ENCODE results near the gene C2orf74. TPM values are rescaled to one million over a fixed set of nuclear protein-coding genes. Genes with fewer than 3 reads are reported as not detected.

C2orf74 gene
- polyA plus RNA-seq, 6 donors from 2014 or later = 26.0 to 50.0 (median 41.7) TPM

GRCh38 chr2:61177727-61178549, 15.9 kb downstream of the C2orf74 start:
- Mint-ChIP-seq H3K36me3 (no peaks in the 10 kb centered on the region), H3K27ac (peak overlapping the region; percentile 80 to 98 (median 94)), H3K27me3 (no peaks in the 10 kb centered on the region), H3K4me1 (peaks cover 43 to 60% (median 58%) of the 10 kb centered on the region in 3 donors), H3K4me3 (peak overlapping the region; percentile 86 to 97 (median 94)), H3K9me3 (no peaks in the 10 kb centered on the region)
- peak; percentile 22 to 27 for ATAC-seq (ENCODE audit: low read depth in 2 of 2)
- DNase-seq = peak; percentile 34

DNA sequence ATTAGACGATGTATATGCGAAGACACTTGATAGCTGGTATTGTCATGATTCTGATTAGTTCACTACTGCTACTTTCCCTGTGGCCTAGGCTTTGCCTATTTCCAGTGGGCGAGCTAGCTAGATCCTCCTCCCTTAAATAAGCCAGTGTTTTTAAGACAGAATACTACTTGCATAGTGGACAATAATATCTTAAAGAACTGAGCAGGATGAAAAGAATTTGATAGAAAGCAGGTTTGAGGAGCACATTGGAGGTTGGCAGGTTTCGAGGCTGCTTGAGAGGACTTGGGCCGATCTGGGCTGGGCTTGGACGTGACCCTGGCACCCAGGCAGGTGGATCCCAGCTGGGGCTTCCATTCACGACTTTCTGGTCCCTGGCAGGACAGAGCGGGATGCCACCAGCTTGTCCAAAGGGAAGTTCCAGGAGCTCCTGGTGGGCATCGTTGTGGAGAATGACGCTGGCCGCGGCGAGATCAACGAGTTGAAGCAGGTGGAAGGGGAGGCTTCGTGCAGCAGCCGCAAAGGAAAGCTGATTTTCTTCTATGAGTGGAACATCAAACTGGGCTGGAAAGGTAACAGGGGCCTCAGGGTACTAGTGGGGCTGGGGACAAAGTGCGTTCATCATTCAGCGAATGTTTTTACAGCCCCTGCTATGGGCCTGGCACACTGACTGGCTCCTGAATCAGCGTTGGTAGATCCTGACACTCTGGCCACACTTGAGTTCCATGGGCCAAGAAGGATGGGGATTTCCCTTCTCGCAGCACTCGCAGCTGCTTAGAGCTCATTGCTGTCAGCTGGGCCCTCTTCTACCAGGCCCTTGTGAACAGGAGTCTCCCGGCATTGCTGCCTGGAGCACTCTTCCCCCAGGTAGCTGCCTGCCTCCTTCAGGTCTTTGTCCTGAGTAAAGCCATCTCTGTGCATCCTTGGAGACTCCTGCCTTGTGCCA, 16.9 kb downstream of the C2orf74 start:
- Mint-ChIP-seq H3K36me3 (peaks cover 4 to 5% of the 10 kb centered on the region in 2 donors), H3K9me3 (no peaks in the 10 kb centered on the region), H3K27ac (peak overlapping the region; percentile 72 to 94 (median 88)), H3K4me1 (peaks cover 49 to 69% (median 58%) of the 10 kb centered on the region in 3 donors), H3K4me3 (peak overlapping the region; percentile 86 to 97 (median 94)), H3K27me3 (no peaks in the 10 kb centered on the region)
- ATAC-seq (ENCODE audit: low read depth in 2 of 2) = no peak
- DNase-seq = no peak

- Mint-ChIP-seq H3K36me3 (peaks cover 9 to 14% of the 10 kb centered on the region in 2 donors), H3K4me3 (peak overlapping the region in 7 of 8 donors; percentile 6 to 96 (median 86)), H3K27me3 (no peaks in the 10 kb centered on the region), H3K9me3 (no peaks in the 10 kb centered on the region), H3K4me1 (peaks cover 54 to 71% (median 58%) of the 10 kb centered on the region in 3 donors), H3K27ac (peak overlapping the region in 2 of 6 donors; percentile 50 to 87)
- DNase-seq = no peak
- ATAC-seq (ENCODE audit: low read depth in 2 of 2) = no peak
These were observed 18.0 kb downstream of the C2orf74 start for GRCh38 chr2:61179701-61180639.

DNA sequence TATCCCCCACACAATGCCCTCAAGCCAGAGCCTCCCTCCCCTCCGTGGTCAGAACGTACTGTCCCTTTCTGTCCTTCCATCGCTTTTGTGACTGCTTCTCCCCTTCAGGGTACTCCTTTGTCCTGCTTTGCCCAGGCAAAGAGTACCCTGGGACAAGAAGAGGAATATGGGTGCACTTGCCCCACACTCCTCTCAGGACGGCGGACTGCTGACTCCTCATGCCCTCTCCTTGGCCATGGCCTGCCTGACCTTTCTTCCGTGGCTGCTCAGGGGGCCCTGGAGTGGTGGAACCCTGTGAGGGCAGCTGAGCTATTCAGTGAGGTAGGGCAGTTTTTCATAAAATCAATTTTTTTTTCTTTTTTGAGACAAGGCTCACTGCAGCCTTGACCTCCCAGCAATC, 18.7 kb downstream of the C2orf74 start:
- Mint-ChIP-seq H3K27me3 (no peaks in the 10 kb centered on the region), H3K4me3 (peak overlapping the region in 3 of 8 donors; percentile 6 to 96 (median 39)), H3K36me3 (peaks cover 10 to 20% of the 10 kb centered on the region in 2 donors), H3K9me3 (no peaks in the 10 kb centered on the region), H3K4me1 (peaks cover 55 to 75% (median 60%) of the 10 kb centered on the region in 3 donors), H3K27ac (peak overlapping the region in 2 of 6 donors; percentile 78 to 83)
- DNase-seq = no peak
- no peak for ATAC-seq (ENCODE audit: low read depth in 2 of 2)

DNA sequence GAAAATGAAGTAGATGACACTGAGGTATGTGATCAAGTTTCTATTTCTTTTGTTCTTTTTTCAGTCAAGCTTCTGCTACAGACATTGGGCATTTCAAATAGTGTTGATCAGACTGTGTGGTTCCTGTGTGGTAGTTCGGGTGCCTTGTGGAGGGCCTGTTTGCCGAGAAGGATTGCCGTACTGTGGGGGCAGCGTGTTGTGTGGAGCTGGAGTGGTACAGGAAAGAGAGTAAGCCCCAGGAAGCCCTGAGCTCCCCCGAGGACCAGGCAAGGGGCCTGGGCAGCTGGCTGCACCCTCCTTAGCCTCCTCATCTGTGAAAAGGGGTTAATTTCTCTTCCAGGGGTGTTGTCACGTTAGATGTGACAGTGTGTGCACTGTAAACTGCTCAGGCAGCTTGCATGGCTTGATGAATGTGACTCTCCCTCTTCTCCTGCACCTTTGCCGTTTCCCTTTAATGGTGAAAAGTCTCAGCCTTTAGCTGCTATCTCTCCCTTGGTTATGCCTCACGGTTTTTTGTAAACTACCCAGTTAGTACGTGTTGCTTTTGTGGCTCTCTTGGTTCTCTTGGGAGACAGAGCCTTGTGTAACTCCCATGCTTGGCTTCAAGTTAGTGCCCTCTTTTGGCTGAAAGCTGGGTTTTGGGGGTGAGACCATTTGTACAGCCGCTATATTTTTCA, 19.5 kb downstream of the C2orf74 start:
- peaks cover 18 to 20% of the 10 kb centered on the region in 2 donors for H3K36me3 Mint-ChIP-seq
- H3K4me1 Mint-ChIP-seq = peaks cover 46 to 70% (median 55%) of the 10 kb centered on the region in 3 donors
- peak overlapping the region in 1 of 6 donors; percentile 22 for H3K27ac Mint-ChIP-seq
- DNase-seq (no peak), ATAC-seq (ENCODE audit: low read depth in 2 of 2) (no peak)
- H3K4me3 Mint-ChIP-seq = peak overlapping the region in 3 of 8 donors; percentile 6 to 29 (median 14)
- H3K27me3 Mint-ChIP-seq = no peaks in the 10 kb centered on the region
- H3K9me3 Mint-ChIP-seq = no peaks in the 10 kb centered on the region

DNA sequence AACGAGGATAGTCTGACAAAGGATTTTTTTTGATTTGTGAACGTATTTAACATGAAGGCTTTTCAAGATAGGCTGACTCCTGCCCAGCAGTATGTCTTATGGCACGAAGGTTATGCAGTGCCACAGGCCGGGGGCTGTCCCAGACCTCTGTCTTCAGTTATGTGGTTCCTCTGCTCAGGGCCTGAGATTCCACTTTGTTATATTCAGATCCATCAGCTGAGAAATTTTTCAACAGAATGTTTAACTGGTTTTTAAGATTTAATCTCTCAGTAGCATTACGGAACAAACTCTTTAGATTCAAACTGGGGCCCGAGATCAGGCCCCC, 20.0 kb downstream of the C2orf74 start:
- peaks cover 20 to 22% of the 10 kb centered on the region in 2 donors for H3K36me3 Mint-ChIP-seq
- ATAC-seq (ENCODE audit: low read depth in 2 of 2) (no peak), DNase-seq (no peak)
- no peaks in the 10 kb centered on the region for H3K27me3 Mint-ChIP-seq
- no peaks in the 10 kb centered on the region for H3K9me3 Mint-ChIP-seq
- H3K4me3 Mint-ChIP-seq = peak overlapping the region in 1 of 8 donors; percentile 6
- peak overlapping the region in 1 of 6 donors; percentile 32 for H3K27ac Mint-ChIP-seq
- H3K4me1 Mint-ChIP-seq = peaks cover 43 to 67% (median 55%) of the 10 kb centered on the region in 3 donors

GRCh38 chr2:61183795-61184194, 21.8 kb downstream of the C2orf74 start:
- no peak for ATAC-seq (ENCODE audit: low read depth in 2 of 2)
- H3K36me3 Mint-ChIP-seq = peaks cover 20 to 22% of the 10 kb centered on the region in 2 donors
- no peaks in the 10 kb centered on the region for H3K27me3 Mint-ChIP-seq
- H3K27ac Mint-ChIP-seq = peak overlapping the region in 1 of 6 donors; percentile 71
- H3K9me3 Mint-ChIP-seq = no peaks in the 10 kb centered on the region
- H3K4me1 Mint-ChIP-seq = peaks cover 35 to 54% (median 48%) of the 10 kb centered on the region in 3 donors
- H3K4me3 Mint-ChIP-seq = no peak overlapping the region
- no peak for DNase-seq

DNA sequence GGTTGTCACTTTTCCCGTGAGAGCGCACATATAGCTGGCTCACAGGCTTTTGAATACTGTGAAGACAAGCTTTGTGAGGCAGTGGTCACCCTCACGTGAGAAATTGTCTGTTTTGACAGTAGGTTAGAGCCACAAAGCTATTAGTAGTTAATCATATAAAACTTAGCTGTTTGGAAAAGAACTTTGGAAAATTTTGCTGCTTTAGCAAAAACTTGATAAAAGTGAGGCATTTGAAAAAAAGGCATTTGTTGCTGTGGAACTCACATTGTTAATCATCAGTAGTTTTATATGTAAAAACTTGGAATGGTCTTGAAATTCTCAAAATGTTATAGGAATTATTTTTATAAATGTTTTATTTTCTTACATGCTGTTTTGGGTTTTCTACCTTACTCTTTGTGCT, 22.3 kb downstream of the C2orf74 start:
- H3K36me3 Mint-ChIP-seq = peaks cover 20 to 22% of the 10 kb centered on the region in 2 donors
- no peak overlapping the region for H3K4me3 Mint-ChIP-seq
- H3K27me3 Mint-ChIP-seq = no peaks in the 10 kb centered on the region
- H3K9me3 Mint-ChIP-seq = no peaks in the 10 kb centered on the region
- DNase-seq = no peak
- no peak for ATAC-seq (ENCODE audit: low read depth in 2 of 2)
- peak overlapping the region in 1 of 6 donors; percentile 71 for H3K27ac Mint-ChIP-seq
- H3K4me1 Mint-ChIP-seq = peaks cover 31 to 49% (median 45%) of the 10 kb centered on the region in 3 donors

DNA sequence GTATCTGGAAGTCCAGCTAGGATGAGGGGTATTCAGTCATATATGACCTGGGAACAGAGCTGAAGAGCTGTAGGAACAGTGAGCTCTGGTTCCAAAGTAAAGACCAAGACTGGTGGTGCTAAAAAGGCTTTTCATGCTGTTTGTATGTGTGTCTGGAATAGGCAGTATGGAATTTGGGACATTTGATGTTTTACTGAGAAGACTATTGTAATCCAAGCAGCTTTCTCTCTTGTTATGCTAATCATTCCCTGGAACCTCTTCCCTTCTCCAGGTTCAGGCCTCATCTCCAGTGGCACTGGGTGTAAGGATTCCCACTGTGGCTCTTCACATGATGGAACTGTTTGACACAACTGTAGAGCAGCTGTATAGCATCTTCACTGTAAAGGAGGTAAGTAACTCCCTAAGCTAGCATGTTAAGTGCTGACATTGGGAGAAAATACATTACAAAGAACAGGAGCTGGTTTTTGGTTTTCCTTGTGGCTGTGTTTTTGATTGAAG, 23.3 kb downstream of the C2orf74 start:
- Mint-ChIP-seq H3K4me3 (peak overlapping the region in 1 of 8 donors; percentile 9), H3K9me3 (no peaks in the 10 kb centered on the region), H3K36me3 (peaks cover 20 to 23% of the 10 kb centered on the region in 2 donors), H3K4me1 (peaks cover 21 to 39% (median 36%) of the 10 kb centered on the region in 3 donors), H3K27ac (peak overlapping the region in 2 of 6 donors; percentile 19 to 82), H3K27me3 (no peaks in the 10 kb centered on the region)
- ATAC-seq (ENCODE audit: low read depth in 2 of 2) (no peak), DNase-seq (no peak)

GRCh38 chr2:61187085-61187484, 25.1 kb downstream of the C2orf74 start:
- ATAC-seq (ENCODE audit: low read depth in 2 of 2) (no peak), DNase-seq (no peak)
- peaks cover 6 to 21% (median 21%) of the 10 kb centered on the region in 3 donors for H3K4me1 Mint-ChIP-seq
- no peaks in the 10 kb centered on the region for H3K9me3 Mint-ChIP-seq
- no peak overlapping the region for H3K4me3 Mint-ChIP-seq
- H3K27ac Mint-ChIP-seq = peak overlapping the region in 1 of 6 donors; percentile 18
- no peaks in the 10 kb centered on the region for H3K27me3 Mint-ChIP-seq
- peaks cover 20 to 25% of the 10 kb centered on the region in 2 donors for H3K36me3 Mint-ChIP-seq

DNA sequence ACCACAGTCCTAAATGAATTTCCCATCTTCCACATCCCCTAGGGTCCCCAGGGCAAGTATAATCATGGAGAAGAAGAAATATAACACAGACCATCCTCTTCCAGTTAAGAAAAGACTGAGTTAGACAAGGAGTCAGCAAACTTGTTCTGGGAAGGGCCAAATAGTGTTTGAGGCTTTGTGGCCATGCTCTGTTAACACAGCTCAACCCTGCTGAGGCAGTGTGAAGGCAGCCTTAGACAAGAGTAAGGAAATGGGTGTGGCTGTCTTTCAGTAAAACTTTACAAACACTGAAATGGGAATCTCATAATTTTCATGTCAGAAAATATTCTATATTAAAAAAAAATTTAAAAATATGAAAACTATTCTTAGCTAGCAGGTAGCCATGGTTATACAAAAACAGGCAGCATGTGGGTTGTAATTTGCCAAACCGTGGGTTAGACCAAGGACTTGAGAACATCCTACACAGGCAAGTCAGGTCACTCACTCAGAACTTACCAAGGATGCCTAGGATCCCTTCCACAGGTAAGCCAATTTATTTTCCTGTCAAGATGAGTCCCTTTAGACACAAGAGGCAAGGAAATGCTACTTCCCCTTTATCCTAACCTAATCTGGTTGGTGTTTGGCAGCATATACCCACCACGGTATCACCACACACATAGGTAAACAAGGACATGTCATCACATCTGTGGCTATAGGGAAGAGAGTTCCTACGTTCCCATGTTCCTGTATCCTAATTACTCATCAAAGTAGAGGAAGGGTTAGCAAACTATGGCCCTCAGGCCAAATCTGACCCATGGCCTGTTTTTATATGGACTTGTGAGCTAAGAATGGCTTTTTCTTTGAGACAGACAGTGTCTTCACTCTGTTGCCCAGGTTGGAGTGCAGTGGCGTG, 31.9 kb downstream of the C2orf74 start:
- no peak overlapping the region for H3K4me3 Mint-ChIP-seq
- ATAC-seq (ENCODE audit: low read depth in 2 of 2) = peak; percentile 32 to 45
- H3K27ac Mint-ChIP-seq = peak overlapping the region in 4 of 6 donors; percentile 58 to 83 (median 74)
- no peak for DNase-seq
- H3K9me3 Mint-ChIP-seq = no peaks in the 10 kb centered on the region
- H3K4me1 Mint-ChIP-seq = peaks cover 0 to 17% (median 4%) of the 10 kb centered on the region in 3 donors
- peaks cover 0 to 3% of the 10 kb centered on the region in 2 donors for H3K36me3 Mint-ChIP-seq
- H3K27me3 Mint-ChIP-seq = no peaks in the 10 kb centered on the region
